Inflammatory macrophage treated with lipopolysaccharide for 1 hour (primary cell): Measurements from ENCODE around the gene BEST4.
"Not testable (repeated sequence)": the region's sequence is repeated elsewhere in the genome, so short reads cannot be mapped to it uniquely, and the experiment has no call there.

ENCODE experiments used
- DNase-seq, 2 donors: peaks; one replicate each; pipeline ENCODE4 v3.0.0-alpha.2; 2020 to 2022

The BEST4 gene

DNA sequence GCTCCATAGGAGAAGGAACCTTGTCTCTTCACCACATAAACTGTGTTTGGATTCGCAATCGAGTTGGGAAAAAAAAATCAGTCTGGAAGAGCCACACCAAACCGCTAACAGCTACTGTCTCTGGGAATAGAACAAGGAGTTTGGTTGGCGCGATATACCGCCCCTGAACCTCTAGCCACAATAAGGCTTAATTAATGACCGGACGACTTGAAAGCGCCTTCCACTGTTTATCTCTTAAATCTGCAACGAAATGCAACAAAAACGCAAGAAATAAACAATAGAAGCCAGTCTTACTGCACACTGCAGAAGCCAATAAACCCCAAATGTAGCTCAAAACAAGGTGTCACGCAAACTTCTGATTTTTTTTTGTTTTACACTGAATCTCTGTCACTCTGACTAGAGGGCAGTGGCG lies 31.2 kb upstream of the BEST4 start:
- DNase-seq = no peak

DNA sequence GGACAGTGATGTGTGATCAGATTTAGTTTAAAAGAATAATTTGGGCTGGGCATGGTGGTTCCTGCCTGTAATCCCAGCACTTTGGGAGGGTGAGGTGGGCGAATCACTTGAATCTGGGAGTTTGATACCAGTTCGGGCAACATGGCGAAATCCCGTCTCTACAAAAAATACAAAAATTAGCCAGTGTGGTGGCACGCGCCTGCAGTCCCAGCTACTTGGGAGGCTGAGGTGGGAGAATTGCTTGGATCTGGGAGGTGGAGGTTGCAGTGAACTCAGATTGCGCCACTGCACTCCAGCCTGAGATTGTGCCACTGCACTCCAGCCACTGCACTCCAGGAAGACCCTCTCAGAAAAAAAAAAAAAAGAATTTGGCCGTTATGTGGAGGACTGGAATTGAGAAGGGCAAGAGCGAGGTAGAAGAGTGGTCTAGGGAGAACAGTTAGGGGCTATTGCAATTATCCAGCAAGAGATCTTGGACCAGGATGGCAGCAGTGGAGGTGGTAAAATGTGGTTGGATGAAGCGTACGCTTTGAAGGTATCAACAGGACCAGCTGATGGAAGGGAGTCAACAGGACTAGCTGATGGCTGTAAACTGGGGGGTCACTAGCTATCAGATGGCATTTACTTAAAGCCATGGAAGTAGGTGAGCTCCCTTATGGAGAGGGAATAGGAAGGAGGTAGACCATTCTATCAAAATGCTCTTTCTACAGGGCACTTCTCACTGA lies 30.0 kb upstream of the BEST4 start:
- DNase-seq = no peak

DNA sequence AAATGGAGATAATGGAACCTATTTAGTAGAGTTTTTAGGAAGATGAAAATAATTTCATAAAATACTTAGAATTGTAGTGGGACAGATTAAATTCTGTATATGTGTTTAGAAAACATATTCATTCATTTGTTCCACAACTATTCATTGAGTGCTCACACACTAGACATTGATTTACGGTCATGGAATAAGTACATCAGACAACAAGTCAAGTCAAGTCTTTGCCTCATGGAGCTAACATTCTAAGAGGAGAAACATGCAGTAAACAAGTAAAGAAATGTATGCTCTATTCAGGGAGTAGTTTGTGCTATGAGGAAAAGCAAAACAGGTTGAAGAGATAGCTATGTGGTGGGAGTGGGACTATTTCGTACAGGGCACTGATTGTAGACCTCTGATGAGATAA lies 29.3 kb upstream of the BEST4 start:
- no peak for DNase-seq

DNA sequence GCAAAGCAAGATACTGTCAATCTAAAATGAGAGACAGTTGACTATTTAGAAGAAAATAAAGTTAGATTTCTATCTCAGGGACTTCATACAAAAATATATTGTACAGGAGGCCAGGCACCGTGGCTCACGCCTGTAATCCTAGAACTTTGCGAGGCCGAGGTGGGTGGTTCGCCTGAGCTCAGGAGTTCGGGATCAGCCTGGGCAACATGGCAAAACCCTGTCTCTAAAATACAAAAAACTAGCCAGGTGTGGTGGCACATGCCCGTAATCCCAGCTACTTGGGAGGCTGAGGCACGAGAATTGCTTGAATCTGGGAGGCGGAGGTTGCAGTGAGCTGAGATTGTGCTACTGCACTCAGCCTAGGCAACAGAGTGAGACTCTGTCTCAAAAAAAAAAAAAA lies 28.0 kb upstream of the BEST4 start:
- DNase-seq = not testable (repeated sequence)

DNA sequence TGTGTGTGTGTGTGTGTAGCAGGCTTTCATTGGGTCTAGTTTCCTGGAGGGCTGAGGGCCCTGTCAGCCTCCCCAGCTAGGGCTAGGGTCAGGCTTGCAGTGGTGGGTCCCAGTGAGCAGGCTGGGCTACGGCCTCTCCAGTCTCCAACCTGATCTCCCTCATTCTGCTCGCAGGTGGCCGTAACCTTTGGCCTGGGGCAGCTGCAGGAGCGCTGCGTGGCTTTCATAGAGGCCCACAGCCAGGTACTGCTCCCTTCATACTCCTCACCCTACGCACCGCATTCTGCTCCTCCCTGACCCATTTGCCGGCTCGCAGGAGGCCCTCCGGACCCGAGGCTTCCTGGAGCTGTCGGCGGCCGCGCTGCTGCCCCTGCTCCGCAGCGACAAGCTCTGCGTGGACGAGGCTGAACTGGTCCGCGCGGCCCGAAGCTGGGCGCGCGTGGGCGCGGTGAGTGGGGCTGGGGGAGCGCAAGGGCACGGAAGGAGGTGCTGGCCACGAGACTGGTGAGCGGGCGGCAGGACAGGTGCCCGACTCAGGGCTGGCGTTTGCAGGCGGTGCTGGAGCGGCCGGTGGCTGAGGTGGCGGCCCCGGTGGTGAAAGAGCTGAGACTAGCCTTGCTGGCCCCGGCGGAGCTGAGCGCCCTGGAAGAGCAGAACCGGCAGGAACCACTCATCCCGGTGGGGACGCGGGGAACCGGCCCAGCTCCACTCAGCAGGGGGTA lies 25.0 kb upstream of the BEST4 start:
- no peak for DNase-seq

DNA sequence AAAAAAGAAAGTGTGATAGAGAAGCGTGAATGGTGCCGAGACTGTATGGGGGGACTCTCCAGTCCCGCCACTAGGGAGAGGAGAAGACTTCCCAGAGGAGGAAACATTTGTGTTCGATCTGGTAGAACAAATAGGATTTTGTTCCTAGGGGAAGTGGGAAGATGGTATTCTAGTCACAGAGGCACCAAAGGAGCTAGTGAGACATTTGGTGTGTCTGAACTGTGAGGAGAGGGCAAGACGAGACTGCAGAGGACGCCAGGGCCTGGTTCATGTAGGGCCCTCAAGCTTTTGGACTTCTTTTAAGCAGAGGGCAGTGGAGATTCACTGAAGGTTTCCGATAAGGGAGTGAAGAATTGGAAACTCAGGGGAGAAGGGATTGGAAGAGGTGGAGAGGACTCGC lies 23.3 kb upstream of the BEST4 start:
- no peak for DNase-seq

DNA sequence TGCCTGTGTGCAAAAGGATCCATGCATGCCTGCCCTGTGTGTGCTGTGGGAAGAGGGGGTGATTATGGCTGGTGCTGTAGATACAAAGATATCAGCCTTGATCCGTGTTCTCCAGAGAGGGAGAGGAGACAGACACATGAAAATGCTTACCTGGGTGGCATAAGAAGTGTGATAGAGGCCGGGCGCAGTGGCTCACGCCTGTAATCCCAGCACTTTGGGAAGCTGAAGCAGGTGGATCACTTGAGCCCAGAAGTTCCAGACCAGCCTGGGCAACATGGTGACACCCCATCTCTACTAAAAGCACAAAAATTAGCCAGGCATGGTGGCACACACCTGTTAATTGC lies 22.8 kb upstream of the BEST4 start:
- not testable (repeated sequence) for DNase-seq

DNA sequence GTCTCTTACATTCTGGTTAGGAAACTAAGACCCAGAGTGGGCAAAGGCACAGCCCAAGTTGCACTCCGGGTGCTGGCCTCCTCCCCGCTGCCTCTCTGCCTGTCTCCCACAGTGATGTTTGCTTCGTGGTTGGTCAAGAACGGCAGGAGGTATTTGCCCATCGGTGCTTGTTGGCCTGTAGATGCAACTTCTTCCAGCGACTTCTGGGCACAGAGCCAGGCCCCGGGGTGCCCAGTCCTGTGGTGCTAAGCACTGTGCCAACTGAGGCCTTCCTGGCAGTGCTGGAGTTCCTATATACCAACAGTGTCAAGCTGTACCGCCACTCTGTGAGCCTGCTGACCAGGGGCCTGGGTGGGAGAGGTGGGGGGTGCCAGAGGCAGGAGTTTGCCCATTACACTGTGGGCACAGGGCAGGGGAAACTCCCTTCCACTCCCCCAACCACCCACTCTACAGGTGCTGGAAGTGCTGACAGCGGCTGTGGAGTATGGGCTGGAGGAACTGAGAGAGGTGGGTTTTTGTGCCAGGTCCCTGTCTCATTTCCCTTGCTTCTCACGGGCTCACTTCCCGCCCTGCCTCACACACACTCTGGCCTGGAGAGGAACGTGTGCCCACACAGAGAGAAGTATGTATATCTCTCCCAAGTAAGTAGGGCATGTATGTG lies 22.3 kb upstream of the BEST4 start:
- DNase-seq = peak; percentile 47 to 61

DNA sequence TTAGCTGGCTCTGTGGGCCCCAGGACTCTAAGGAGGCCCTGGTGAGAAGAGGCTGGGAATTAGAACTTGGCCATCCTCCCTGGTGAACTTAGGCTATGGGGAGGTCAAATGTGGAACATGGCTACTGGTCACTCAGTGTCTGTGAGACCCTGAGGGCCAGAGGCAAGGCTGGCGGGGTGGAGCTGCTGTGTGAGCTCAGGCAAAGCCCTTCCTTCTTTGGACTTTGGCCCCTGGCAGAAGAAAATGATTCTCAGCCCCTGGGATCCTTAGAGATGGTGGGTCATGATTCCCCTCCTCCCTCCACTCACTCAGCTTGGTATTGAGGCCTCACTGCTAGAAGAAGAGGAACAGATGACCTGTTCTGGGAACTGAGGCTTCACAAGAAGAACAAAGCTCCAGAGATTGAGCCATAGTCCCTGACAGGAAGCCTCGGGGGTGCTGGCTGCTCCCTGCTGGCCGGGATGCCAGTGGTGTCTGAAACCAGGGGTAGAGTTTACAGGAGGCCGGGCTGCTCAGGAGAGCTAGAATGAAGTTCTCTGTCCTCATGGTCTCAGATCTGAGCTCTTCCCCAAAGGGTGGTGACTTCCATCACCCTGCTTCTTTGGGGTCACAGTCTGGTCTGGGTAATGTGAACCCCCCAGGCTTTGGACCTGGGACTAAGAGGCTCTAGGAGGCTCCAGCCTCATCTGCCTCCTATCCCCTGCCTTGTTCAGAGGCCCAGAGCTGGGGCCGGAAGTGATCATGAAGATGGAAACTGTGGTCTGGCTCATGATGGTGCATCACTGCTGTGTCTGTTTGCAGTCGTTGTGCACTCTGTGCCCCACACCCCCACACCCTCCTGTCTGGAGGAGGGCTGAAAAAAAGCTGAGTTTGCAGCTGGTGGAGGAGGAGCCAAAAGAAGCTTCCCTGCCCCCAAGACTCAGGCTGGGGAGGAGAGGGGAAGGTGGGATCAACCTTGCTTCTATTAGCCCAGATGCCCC lies 21.3 kb upstream of the BEST4 start:
- peak; percentile 78 to 87 for DNase-seq

DNA sequence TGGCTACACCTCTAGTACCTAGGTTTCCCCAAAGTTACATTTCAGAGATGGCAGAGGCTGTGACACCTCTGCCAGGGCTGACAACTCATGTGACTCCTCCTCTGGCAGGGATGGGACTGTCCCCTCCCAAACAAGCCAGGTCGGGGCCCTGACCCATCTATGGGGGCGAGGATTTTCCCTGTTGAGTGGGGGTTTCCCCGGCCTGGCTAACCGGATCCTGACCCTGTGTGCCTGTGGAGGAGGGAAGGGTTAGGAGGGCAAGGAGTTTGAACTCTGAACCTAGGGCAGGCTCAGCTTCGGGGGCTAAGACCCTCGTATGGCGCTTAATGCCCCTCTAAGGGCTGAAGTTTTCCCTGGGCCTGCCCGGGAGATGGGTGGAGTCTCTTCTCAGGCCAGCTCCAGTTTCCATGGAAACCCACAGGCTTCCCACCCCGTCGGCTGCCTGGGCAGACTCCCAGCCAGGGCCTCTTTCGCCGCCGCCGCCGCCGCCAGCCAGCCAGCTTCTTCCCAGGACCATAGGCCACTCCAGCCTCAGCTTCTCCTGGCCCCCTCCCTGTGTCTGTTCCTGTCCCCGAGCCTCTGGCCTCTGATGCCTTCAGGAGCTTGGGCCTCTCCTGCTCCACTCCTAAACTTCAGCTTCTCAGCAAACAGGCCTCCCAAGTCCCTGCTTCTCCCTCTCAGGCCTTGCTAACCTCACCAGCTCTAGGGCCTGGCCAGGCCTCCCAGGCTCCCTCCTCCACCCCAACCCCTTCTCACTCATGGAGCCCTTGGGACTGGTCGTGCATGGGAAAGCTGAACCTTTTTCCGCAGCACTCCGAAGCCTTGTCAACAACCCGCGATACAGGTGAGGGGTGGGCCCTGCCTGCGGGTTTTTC lies 20.3 kb upstream of the BEST4 start, which contains the start of gene BTBD19:
Gene BTBD19 (plus strand): TSS at position 461 of the 875 bp plus-strand sequence. CDS start 298 bp downstream, at position 759.
- DNase-seq = peak in 1 of 2 donors; percentile 94

DNA sequence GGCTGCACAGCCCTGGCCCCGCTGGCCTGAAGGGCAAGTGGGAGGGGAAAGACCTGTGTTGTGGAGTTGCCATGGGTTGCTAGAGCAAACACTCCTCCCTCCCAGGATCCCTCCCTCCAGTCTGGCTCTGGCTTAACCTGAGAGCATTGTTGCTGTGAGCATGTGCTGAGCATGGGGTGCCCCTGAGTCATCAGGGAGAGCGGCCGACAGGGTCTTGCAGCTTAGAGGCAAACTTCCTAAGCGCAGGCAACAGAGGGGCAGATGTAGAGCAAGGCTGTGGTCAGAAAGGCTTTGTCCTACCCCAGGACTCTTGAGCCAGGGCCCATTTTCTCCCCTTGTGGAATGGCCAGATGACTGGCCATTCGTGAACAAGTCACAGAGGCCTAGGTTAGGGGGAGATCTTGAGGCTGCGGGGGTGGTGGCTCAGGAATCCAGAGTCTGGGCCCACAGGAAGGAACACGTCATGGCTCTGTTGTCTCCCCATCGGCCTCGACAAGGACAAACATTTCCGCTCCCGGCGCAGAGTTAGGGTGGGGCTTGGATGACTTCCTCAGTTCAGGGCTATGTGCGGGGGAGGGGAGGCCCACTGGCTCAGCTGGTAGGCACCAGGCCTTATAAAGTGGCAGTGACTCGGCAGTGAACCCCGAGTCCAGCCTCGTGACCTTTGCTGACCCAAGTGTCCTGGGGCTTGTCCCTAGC lies 19.5 kb upstream of the BEST4 start:
- DNase-seq = peak; percentile 98 to 100

DNA sequence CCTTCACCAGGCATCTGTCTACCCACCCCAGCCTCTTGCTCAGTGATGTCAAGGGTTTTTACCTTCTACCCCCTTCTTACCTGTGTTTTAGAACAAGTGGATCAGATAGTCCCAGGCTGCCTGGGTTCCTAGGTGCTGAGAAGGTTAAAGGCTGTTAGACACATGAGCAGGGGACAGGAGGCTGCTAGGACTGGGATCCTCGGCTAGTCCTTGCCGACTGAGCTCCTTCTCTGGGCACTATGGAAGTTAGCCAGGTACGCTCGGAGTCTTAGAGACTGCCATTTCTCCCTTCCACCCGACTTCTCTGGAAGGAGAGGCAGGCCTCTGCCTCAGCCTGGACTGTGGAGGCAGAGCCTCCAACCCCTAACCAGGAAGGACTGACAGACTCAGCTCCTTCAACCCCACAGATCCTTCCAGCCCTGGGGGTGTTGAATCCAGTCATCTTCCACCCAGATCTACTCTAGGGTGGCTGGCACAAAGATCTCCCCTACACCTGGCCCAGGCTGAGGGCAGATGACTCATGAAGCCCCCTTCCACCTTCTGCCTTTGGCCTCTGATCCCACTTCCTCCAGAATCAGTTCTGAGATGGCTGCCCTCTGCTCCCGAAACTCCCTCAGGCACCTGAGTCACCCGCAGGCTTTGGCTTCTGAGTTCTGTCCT lies 18.9 kb upstream of the BEST4 start, which contains the start of gene DYNLT4:
Gene DYNLT4 (minus strand): TSS at position 648 of the 660 bp plus-strand sequence. CDS start 683 bp downstream, outside the sequence.
- DNase-seq = no peak

DNA sequence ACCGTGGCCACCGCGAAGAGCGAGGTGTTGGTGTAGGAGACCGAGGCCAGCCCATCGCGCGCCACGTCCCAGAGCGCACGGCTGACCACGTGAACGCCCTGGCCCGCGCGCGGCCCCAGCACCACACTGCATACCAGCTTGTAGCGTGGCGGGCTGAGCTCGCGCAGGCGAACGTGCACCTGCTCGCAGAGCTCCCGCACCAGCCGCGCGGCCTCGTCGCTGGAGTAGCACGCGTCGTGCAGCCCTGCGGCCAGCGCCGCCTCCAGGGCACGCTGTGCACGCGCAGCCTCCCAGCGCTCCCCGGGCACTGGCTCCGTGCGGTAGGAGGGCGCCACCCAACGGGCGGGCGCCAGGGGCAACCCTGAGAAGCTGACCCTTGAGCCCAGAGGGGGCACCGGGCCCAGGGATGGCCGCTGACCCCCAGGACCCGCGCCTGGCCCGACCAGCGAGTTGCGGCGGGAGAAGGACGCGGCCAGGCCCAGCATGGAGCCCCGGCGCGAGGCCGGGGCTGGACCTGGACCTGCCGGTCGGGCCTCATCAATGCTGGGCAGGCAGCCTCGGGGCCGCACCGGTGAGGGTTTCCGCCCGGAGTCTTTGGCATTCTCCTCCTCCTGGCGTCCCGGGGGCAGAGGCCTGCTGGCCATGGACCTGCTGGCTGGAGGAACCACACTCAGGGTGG lies 18.2 kb upstream of the BEST4 start:
- DNase-seq = no peak

DNA sequence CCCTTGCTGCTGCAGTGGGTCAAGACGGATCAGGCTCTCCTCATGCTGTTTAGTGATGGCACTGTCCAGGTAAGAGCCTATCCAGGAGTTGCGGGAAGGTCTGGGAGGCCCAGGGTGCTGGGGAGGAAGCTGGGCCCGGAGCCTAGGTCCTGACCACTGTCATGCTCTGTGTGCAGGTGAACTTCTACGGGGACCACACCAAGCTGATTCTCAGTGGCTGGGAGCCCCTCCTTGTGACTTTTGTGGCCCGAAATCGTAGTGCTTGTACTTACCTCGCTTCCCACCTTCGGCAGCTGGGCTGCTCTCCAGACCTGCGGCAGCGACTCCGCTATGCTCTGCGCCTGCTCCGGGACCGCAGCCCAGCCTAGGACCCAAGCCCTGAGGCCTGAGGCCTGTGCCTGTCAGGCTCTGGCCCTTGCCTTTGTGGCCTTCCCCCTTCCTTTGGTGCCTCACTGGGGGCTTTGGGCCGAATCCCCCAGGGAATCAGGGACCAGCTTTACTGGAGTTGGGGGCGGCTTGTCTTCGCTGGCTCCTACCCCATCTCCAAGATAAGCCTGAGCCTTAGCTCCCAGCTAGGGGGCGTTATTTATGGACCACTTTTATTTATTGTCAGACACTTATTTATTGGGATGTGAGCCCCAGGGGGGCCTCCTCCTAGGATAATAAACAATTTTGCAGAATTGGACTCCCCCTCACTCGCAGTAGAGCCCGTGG lies 17.5 kb upstream of the BEST4 start:
- DNase-seq = no peak

DNA sequence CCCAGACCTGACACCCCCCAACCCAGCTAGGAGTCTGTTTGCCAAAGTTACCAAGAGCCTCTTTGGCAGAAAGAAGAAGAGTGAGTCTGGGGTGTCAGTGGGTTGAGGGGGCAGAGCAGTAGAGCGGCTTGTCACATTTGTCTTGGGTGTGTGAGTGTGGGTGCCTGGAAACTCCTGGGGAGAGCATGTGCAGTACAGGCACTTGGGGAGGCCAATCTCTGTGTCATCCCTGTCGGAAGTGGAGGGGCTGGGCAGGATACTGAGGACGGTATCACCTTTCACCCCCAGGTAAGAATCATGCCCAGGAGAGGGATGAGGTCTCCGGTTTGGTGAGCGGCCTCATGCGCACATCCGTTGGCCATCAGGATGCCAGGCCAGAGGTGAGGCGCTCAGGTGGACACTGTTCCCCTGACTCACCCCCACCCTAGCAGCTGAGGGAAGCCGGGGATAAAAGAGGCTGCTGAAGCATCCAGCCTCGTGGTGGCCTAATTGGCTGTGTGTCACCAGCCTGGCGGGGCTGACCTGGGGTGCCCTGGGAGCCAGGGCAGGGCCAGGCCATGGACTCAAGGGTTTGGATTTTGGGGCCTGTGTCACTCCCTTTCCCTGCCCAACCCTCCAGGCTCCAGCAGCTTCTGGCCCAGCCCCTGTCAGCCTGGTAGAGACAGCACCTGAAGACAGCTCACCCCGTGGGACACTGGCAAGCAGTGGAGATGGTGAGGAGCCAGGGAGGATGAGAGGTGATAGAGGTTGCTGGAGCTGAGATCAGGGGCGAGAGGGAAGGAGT lies 15.5 kb upstream of the BEST4 start:
- DNase-seq = no peak

DNA sequence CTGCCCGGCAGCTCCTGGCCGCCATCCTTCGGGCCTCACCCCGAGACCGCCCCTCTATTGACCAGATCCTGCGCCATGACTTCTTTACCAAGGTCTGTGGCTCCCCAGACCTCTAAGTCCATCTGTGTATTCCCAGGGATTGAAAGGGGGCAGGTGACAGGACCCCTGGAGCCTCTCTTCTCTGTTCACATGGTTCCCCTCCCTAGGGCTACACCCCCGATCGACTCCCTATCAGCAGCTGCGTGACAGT lies 15.0 kb upstream of the BEST4 start:
- DNase-seq = no peak

DNA sequence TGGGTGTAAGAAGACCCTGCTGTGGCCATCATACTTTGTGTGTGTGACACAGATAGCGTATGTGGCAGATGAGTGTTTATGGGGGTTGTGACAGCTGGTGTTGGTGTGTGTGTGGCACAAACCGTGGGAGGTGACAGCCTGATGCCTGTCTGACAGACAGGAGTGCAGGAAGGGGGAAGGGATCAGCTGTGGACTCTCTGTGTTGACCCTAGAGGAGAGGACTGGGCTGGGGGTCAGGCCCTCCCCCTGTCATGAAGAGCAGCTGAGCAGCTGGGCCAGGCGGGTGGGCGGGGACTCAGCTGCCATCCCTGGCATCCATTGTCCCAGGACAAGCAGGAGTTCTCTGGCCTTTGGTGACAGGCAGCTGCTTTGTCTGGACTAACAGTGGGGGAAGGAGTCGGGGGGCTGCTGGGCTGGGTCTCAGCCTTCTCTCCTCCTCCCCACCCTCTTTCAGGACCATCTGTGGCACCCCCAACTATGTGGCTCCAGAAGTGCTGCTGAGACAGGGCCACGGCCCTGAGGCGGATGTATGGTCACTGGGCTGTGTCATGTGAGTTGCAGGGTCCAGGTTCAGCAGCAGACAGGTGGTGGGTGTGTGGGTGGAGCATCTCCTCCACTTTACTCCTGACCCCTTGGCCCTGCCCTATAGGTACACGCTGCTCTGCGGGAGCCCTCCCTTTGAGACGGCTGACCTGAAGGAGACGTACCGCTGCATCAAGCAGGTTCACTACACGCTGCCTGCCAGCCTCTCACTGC lies 14.5 kb upstream of the BEST4 start:
- no peak for DNase-seq
